ENCODE results near the gene CORIN.
"Not testable (repeated sequence)": the region's sequence is repeated elsewhere in the genome, so short reads cannot be mapped to it uniquely, and the experiment has no call there.

The CORIN gene

GRCh38 chr4:47721892-47722575 lies 115.8 kb downstream of the CORIN start:
- DNase-seq (ENCODE audit: low spot score): no peak

DNA sequence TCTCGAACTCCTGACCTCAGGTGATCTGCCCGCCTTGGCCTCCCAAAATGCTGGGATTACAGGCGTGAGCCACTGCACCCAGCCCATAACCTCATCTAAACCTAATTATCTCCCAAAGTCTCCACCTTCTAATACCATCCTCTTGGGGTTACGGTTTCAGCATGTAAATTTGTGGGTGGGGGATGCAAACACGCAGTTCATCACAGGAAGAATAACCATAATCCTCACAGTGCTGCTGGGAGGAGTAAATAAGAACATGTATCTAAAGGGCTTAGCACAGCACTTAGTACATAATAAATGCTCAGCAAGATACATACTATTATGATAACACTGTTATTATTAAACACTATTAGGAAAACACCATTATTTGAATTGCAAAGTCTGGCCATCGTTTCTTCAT lies 116.4 kb downstream of the CORIN start:
- no peak for DNase-seq (ENCODE audit: low spot score)

- DNase-seq (ENCODE audit: low spot score): no peak
Measured at GRCh38 chr4:47720787-47721186, 117.1 kb downstream of the CORIN start.

- DNase-seq (ENCODE audit: low spot score): no peak
Measured at GRCh38 chr4:47719576-47719975, 118.3 kb downstream of the CORIN start.

GRCh38 chr4:47718696-47719095 lies 119.2 kb downstream of the CORIN start:
- DNase-seq (ENCODE audit: low spot score): no peak

DNA sequence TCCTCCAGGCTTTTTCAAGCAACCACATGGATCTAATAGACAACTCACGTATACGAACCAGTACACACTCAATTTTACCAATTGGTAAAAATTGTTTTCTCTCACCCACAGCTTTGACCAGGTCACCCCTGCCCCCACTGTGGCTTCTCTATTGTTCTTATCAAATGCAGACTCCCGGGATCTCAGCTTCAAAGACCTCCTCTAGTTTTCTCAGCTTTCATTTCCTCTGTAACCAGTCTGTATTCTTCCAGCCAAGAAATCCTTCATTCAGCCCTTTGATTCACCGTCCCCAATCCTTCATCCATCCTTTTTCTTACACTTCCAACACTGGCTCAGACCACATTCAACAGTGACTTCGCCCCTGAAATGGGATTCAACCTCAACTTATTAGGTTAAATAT lies 120.7 kb downstream of the CORIN start:
- DNase-seq (ENCODE audit: low spot score): no peak

DNA sequence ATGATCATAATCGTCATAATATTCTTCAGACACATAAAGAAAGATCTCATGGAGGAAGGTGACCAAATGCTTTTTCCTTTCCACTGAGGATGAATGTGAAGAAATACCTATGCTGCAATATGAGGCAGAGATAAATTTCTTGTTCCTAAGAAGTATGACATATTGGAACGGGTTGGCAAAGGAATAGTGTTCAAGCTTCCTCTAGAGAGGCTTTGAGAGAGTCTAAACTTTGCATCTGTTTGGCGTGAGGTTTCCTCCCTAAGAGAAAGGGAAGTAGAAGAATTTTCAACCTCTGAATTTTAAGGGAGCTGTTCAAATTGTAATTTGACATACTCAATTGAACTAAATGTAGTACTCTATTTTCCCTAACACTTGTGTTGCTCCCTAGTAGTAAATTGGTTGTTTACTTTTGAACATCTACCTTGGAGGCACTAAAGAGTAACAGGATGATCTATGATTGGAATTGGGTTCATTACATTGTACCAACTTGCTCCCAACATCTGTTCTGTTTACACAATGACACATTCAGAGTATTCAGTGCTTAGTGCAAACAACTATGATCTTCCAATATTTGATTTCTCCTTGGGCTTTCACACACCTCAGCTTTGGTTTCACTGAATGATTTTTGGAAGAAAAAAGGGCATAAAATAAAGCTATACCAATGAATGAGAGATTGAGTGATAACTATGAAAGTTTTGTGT lies 122.0 kb downstream of the CORIN start:
- DNase-seq (ENCODE audit: low spot score): no peak

- DNase-seq (ENCODE audit: low spot score): no peak
Measured at GRCh38 chr4:47714269-47714668, 123.6 kb downstream of the CORIN start.

GRCh38 chr4:47713129-47713834 lies 124.6 kb downstream of the CORIN start:
- no peak for DNase-seq (ENCODE audit: low spot score)

DNA sequence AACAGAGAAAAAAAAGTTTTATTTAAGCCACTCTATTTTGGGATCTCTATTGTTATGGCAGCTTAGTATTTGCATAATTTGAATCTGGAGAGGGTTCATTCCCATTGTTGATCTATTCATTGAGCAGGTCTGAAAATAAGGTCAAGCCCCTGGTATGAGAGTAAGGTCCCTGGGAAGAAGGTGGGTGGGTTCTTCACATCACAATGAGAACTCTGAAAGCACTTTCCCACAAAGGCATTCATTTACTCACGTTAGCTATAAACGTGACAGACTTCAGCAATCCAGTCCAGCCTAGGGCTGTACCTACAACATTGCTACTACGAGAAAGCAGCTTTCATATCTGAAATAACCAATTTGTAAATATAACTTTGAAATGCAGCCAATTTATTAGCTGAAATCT lies 126.2 kb downstream of the CORIN start:
- no peak for DNase-seq (ENCODE audit: low spot score)

DNA sequence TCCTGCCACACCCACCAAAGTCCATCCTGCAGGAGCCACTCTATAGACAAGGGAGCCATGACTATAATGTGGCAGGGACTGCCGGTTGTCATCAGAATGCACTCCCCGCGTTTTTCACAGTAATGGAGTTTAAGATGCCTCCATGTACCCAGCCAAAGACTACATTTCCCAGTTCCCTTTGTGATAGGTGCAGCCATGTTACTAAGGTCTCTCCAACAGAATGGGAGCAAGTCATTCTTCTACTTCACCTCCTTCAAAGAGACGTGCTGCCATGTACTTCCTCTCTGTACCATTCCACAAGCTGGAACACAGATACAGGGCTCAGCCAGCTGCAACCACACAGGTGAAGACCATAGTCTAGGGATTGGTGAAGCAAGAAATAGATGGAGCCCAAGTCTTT lies 126.7 kb downstream of the CORIN start:
- no peak for DNase-seq (ENCODE audit: low spot score)

- DNase-seq (ENCODE audit: low spot score): not testable (repeated sequence)
Measured at GRCh38 chr4:47706352-47706751, 131.5 kb downstream of the CORIN start.

- peak; percentile 7 for DNase-seq (ENCODE audit: low spot score)
Measured at GRCh38 chr4:47705326-47705981, 132.4 kb downstream of the CORIN start.

- peak; percentile 57 for DNase-seq (ENCODE audit: low spot score)
Measured at GRCh38 chr4:47704693-47705325, 133.1 kb downstream of the CORIN start.

- DNase-seq (ENCODE audit: low spot score): no peak
Measured at GRCh38 chr4:47703956-47704355, 133.9 kb downstream of the CORIN start.

DNA sequence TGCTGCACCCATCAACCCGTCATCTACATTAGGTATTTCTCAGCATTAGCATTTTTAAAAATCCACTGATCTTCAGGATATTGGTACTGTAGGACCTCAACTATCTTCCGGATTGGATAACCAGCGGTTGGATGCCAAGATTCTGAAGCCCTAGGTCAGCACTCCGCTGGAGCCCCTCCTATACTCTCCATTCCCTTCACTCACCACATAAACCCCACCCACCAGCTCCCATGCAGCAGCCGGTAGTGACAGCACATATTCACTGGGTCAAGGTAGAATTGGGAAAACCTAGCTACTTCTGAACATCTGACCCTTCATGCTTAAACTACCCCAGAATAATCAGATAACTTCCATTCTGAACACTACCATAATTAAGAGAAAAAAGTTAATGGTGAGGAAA lies 134.9 kb downstream of the CORIN start:
- no peak for DNase-seq (ENCODE audit: low spot score)

- DNase-seq (ENCODE audit: low spot score): no peak
Measured at GRCh38 chr4:47701286-47701685, 136.6 kb downstream of the CORIN start.

- no peak for DNase-seq (ENCODE audit: low spot score)
Measured at GRCh38 chr4:47698837-47699236, 139.0 kb downstream of the CORIN start.

DNA sequence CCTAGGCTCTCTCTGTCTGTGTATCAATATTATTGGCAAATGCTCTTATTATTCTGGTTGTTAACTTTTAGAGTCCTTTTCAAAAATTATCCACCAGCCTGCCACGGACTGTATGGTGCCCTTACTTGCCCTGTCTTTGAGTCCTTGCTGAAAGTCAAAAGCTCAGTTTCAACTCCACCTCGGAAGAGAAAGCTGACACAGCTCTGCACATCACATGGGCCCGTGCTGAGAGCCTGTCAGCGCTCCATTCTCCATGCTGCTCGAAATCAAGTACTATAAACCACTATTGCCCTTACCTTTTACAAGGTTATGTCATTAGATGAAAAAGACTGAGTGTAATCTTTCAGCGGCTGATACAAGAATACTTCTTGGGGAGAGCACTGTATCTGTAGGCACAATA lies 141.0 kb downstream of the CORIN start:
- no peak for DNase-seq (ENCODE audit: low spot score)

GRCh38 chr4:47695260-47695659 lies 142.6 kb downstream of the CORIN start:
- DNase-seq (ENCODE audit: low spot score): no peak

DNA sequence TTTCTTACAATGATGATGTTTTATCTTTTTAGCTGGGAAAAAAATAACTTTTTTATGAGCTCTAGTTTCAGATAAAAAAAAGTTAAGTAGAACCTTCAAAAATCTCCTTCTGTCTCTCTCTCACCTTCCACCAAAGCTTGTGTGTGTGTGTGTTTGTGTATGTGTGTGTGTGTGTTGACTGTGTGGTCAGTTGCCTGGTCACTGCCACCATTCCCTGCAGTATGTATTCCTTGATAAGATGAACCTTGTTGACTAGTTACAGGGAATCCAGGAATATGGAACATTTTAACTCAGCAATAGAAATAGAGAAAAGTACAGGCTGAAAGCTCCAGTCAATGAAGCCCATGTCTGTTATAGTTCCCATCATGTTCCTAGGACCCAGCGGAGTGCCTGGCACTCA lies 143.5 kb downstream of the CORIN start:
- no peak for DNase-seq (ENCODE audit: low spot score)

- no peak for DNase-seq (ENCODE audit: low spot score)
Measured at GRCh38 chr4:47692691-47693090, 145.2 kb downstream of the CORIN start.

Measured in Ammon's horn (tissue), 1 donor.